Measurements from ENCODE around the gene ATP6V0B.

ATP6V0B gene

DNA sequence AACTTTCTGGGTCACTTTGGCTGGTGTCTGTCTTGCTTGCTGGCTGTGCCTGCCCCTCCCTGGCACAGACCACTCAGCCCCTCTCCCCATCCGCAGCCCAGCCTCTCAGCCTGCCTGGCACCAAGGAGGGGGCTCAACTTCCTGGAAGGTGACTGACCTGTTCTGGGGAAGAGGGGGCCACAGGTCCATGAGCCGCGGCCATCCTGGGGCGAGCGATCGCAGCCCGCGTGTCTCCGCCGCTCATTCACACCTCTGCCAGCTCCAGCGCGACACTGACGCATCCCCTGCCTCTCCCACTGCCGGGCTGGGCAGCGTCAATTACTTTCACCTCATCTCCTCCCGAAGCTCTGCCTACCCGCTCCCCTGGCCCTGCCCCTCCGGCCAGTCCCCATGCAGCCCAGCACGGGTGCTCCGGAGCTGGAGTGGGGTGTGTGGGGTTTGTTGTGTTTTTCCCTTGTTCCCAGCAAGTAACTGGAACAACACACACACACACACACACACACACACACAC lies 42.2 kb downstream of the ATP6V0B start:
- no peak for TF ChIP-seq CTCF (conservative IDR thresholded peaks at IDR 0.05; ENCODE audit: low read depth, low read length)
- no peak overlapping the region for H3K4me3 ChIP-seq (ENCODE audit: low read length)
- no peak for DNase-seq (ENCODE audit: low read depth)

GRCh38 chr1:44019466-44019948 lies 44.7 kb downstream of the ATP6V0B start:
- no peak overlapping the region for H3K4me3 ChIP-seq (ENCODE audit: low read length)
- DNase-seq (ENCODE audit: low read depth), result no peak
- TF ChIP-seq CTCF (conservative IDR thresholded peaks at IDR 0.05; ENCODE audit: low read depth, low read length), result no peak

GRCh38 chr1:44020464-44020863 lies 45.7 kb downstream of the ATP6V0B start:
- TF ChIP-seq CTCF (conservative IDR thresholded peaks at IDR 0.05; ENCODE audit: low read depth, low read length), result no peak
- no peak for DNase-seq (ENCODE audit: low read depth)
- no peak overlapping the region for H3K4me3 ChIP-seq (ENCODE audit: low read length)

GRCh38 chr1:44021156-44021555 lies 46.4 kb downstream of the ATP6V0B start:
- no peak overlapping the region for H3K4me3 ChIP-seq (ENCODE audit: low read length)
- no peak for DNase-seq (ENCODE audit: low read depth)
- no peak for TF ChIP-seq CTCF (conservative IDR thresholded peaks at IDR 0.05; ENCODE audit: low read depth, low read length)

- peak; percentile 15 for TF ChIP-seq CTCF (conservative IDR thresholded peaks at IDR 0.05; ENCODE audit: low read depth, low read length)
- H3K4me3 ChIP-seq (ENCODE audit: low read length), result no peak overlapping the region
- DNase-seq (ENCODE audit: low read depth), result no peak
These were observed 47.0 kb downstream of the ATP6V0B start for GRCh38 chr1:44021581-44022321.

DNA sequence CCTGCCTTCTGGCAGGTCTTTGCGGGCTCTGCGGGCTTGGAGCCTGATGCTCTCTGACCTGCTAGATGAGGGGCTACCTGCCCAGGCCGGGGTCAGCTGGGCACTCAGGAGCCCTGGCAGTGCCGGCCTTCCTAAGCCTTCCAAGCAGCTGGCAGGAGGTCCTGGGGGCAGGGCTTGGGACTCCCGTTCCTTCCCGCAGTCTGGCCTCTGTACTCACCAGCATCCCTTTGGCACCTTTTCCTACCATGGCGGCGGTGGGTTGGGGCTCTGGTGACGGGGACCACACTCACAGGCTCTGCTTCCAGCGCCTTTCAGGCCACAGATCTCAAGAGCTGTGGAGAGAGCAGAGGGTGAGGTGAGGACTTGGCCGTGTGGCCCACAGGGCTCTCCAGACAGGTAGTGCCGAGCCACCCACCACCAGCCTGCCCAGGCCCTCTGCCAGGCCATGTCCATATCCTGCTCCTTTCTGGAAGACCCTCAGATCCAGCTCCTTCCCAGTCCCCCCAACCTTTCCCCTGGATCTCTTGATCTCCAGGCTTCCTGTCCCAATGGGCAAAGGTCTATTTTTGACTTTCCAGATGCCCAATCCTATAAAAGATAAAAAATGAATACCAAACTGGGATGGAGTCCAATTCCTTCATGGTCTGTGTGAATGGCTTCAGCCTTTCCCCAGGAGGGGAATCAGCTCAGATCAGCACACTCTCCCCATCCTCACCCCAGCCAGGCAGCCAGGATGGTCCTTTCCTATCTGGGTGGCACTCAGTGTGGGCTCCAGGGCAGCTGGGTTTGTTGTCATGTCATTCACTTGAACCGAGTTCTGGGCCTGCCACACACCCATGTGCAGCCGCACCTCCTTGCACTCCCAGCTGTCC lies 49.5 kb downstream of the ATP6V0B start:
- H3K4me3 ChIP-seq (ENCODE audit: low read length), result no peak overlapping the region
- no peak for TF ChIP-seq CTCF (conservative IDR thresholded peaks at IDR 0.05; ENCODE audit: low read depth, low read length)
- no peak for DNase-seq (ENCODE audit: low read depth)
